Neural progenitor cell (in vitro differentiated cells): ENCODE measurements around the gene ZNF491. TPM values are rescaled to one million over a fixed set of nuclear protein-coding genes. Genes with fewer than 3 reads are reported as not detected.

Source experiments
- DNase-seq: peaks from one replicate; pipeline ENCODE4 v3.0.0-alpha.2; 2016; ENCODE audit warnings: low spot score
- H2AFZ ChIP-seq: fragments of 200-600 bp; sonication (generic); replicated peaks from 2 replicates; pipeline ENCODE4 v1.6.1; 2016; ENCODE audit warnings: antibody characterized with exemption
- H3F3A ChIP-seq: fragments of 200-600 bp; sonication (generic); 2 replicates; pipeline ENCODE4 v1.6.1; 2016; ENCODE audit warnings: antibody characterized with exemption, low read depth
- H3K27ac ChIP-seq: fragments of 200-600 bp; sonication (generic); 2 replicates; pipeline ENCODE4 v1.5.1; 2016; ENCODE audit warnings: mild to moderate bottlenecking
- H3K27me3 ChIP-seq: fragments of 200-600 bp; sonication (generic); 2 replicates; pipeline ENCODE4 v1.6.1; 2016; ENCODE audit warnings: mild to moderate bottlenecking, moderate library complexity
- H3K36me3 ChIP-seq: fragments of 200-600 bp; sonication (generic); 2 replicates; pipeline ENCODE4 v1.5.1; 2016
- H3K4me1 ChIP-seq: fragments of 200-600 bp; sonication (generic); 2 replicates; pipeline ENCODE4 v1.6.1; 2016; ENCODE audit warnings: mixed run types
- H3K4me2 ChIP-seq: fragments of 200-600 bp; sonication (generic); 2 replicates; pipeline ENCODE4 v1.6.1; 2016
- H3K4me3 ChIP-seq: fragments of 200-600 bp; sonication (generic); 2 replicates; pipeline ENCODE4 v1.5.1; 2016
- H3K79me2 ChIP-seq: fragments of 200-600 bp; sonication (generic); 2 replicates; pipeline ENCODE4 v1.6.1; 2016; ENCODE audit warnings: low read depth
- H3K9ac ChIP-seq: fragments of 200-600 bp; sonication (generic); 2 replicates; pipeline ENCODE4 v1.6.1; 2016
- H3K9me3 ChIP-seq: fragments of 200-600 bp; sonication (generic); 2 replicates; pipeline ENCODE4 v1.5.1; 2016; ENCODE audit warnings: low read depth
- H4K20me1 ChIP-seq: fragments of 200-600 bp; sonication (generic); 2 replicates; pipeline ENCODE4 v1.6.1; 2016; ENCODE audit warnings: low read depth
- H3K27ac Mint-ChIP-seq: 3 replicates; pipeline ENCODE4 v1.8.0; 2021; ENCODE audit warnings: mixed read lengths
- H3K27me3 Mint-ChIP-seq: 2 replicates; pipeline ENCODE4 v1.8.0; 2022; ENCODE audit warnings: low read depth, mild to moderate bottlenecking, inconsistent platforms, moderate library complexity, mixed read lengths; ENCODE audit not compliant: insufficient read depth
- H3K36me3 Mint-ChIP-seq: 3 replicates; pipeline ENCODE4 v1.8.0; 2021; ENCODE audit warnings: mixed read lengths
- H3K4me1 Mint-ChIP-seq: 3 replicates; pipeline ENCODE4 v1.8.0; 2021; ENCODE audit warnings: mixed read lengths
- H3K4me3 Mint-ChIP-seq: 3 replicates; pipeline ENCODE4 v1.8.0; 2021; ENCODE audit warnings: mild to moderate bottlenecking, moderate library complexity, mixed read lengths
- H3K9me3 Mint-ChIP-seq: 3 replicates; pipeline ENCODE4 v1.8.0; 2020; ENCODE audit warnings: mixed read lengths
- CTCF ChIP-seq: fragments of 200-600 bp; sonication (generic); IDR thresholded peaks from 2 replicates; pipeline ENCODE4 v1.5.1; 2017; ENCODE audit warnings: antibody characterized with exemption, mild to moderate bottlenecking
- EZH2 ChIP-seq: fragments of 200-600 bp; sonication (generic); IDR thresholded peaks from 2 replicates; pipeline ENCODE4 v1.6.1; 2017; ENCODE audit warnings: antibody characterized with exemption, mild to moderate bottlenecking, moderate library complexity
- EZH2phosphoT487 ChIP-seq: fragments of 200-600 bp; sonication (generic); IDR thresholded peaks from 2 replicates; pipeline ENCODE4 v1.6.1; 2017; ENCODE audit warnings: antibody characterized with exemption
- total RNA-seq: library from RNA; depleted of rRNA; stranded (reverse); fragments of >200 nt; gene quantifications from 2 replicates; pipeline ENCODE4 v1.2.3, GENCODE V29; 2015; ENCODE audit warnings: low replicate concordance

ZNF491 gene
- total RNA-seq, 1 donor from 2014 or later: 6.0 TPM

- Mint-ChIP-seq H3K27ac (no peak overlapping the region), H3K36me3 (peaks cover 68% of the 10 kb centered on the region), H3K27me3 (no peaks in the 10 kb centered on the region), H3K4me1 (no peaks in the 10 kb centered on the region), H3K9me3 (peaks cover 75% of the 10 kb centered on the region), H3K4me3 (no peak overlapping the region)
- Histone ChIP-seq H3K79me2 (no peaks in the 10 kb centered on the region), H4K20me1 (no peaks in the 10 kb centered on the region), H3K9me3 (peaks cover 33% of the 10 kb centered on the region), H3K4me2 (no peak overlapping the region), H3K36me3 (peaks cover 11% of the 10 kb centered on the region), H2AFZ (no peak overlapping the region), H3K4me1 (no peaks in the 10 kb centered on the region), H3K27me3 (no peaks in the 10 kb centered on the region), H3F3A (no peaks in the 10 kb centered on the region), H3K27ac (no peak overlapping the region), H3K9ac (no peak overlapping the region), H3K4me3 (no peak overlapping the region)
- TF ChIP-seq EZH2phosphoT487: no peak
- no peak for TF ChIP-seq CTCF
- TF ChIP-seq EZH2: no peak
- no peak for DNase-seq
Measured at GRCh38 chr19:11806354-11807098, 8.2 kb downstream of the ZNF491 start.

GRCh38 chr19:11807099-11807380, 8.7 kb downstream of the ZNF491 start:
- H3K4me1 ChIP-seq: no peaks in the 10 kb centered on the region
- H3K9me3 ChIP-seq: peaks cover 33% of the 10 kb centered on the region
- peaks cover 11% of the 10 kb centered on the region for H3K36me3 ChIP-seq
- Mint-ChIP-seq H3K36me3 (peaks cover 68% of the 10 kb centered on the region), H3K4me1 (no peaks in the 10 kb centered on the region), H3K27me3 (no peaks in the 10 kb centered on the region), H3K27ac (no peak overlapping the region), H3K9me3 (peaks cover 75% of the 10 kb centered on the region), H3K4me3 (no peak overlapping the region)
- no peaks in the 10 kb centered on the region for H3K79me2 ChIP-seq
- no peak for TF ChIP-seq CTCF
- no peak for TF ChIP-seq EZH2phosphoT487
- TF ChIP-seq EZH2: no peak
- H4K20me1 ChIP-seq: no peaks in the 10 kb centered on the region
- no peak overlapping the region for H3K4me2 ChIP-seq
- no peak for DNase-seq
- no peak overlapping the region for H3K27ac ChIP-seq
- no peak overlapping the region for H3K4me3 ChIP-seq
- no peak overlapping the region for H2AFZ ChIP-seq
- H3K9ac ChIP-seq: no peak overlapping the region
- H3K27me3 ChIP-seq: no peaks in the 10 kb centered on the region
- no peaks in the 10 kb centered on the region for H3F3A ChIP-seq

GRCh38 chr19:11813703-11814028, 15.3 kb downstream of the ZNF491 start:
- Mint-ChIP-seq H3K4me3 (peak overlapping the region; percentile 93), H3K4me1 (peaks cover 12% of the 10 kb centered on the region), H3K27ac (peak overlapping the region; percentile 70), H3K9me3 (peaks cover 62% of the 10 kb centered on the region), H3K36me3 (peaks cover 49% of the 10 kb centered on the region), H3K27me3 (no peaks in the 10 kb centered on the region)
- H3F3A ChIP-seq: peaks cover 8% of the 10 kb centered on the region
- peak overlapping the region; percentile 93 for H3K4me3 ChIP-seq
- H4K20me1 ChIP-seq: no peaks in the 10 kb centered on the region
- TF ChIP-seq EZH2phosphoT487: no peak
- no peak for TF ChIP-seq CTCF
- TF ChIP-seq EZH2: no peak
- peak overlapping the region; percentile 85 for H2AFZ ChIP-seq
- peaks cover 9% of the 10 kb centered on the region for H3K27me3 ChIP-seq
- H3K79me2 ChIP-seq: peaks cover 11% of the 10 kb centered on the region
- no peak overlapping the region for H3K9ac ChIP-seq
- H3K4me1 ChIP-seq: no peaks in the 10 kb centered on the region
- no peaks in the 10 kb centered on the region for H3K36me3 ChIP-seq
- peaks cover 3% of the 10 kb centered on the region for H3K9me3 ChIP-seq
- H3K4me2 ChIP-seq: peak overlapping the region; percentile 93
- no peak for DNase-seq
- no peak overlapping the region for H3K27ac ChIP-seq
